ENCODE data around the gene ZNF254.
"Not testable (repeated sequence)": the region's sequence is repeated elsewhere in the genome, so short reads cannot be mapped to it uniquely, and the experiment has no call there.

Gene ZNF254

DNA sequence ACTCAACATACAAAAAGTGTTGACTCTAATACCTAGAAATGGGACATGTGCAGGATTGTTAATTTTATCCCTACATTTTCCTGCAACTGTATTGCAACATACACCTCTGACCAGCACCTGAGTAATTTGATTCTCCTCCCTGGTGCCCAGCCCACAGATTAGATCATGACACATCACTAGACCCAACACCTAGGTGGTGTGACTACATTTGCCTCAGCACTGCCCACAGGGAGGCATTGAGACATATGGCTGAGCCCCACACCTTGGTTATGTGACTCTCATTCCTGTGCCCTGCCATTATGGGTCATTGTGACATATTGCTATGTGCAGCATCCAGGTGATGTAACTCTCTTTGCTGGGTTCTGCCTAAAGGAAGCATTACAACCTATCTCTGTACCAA lies 13.2 kb upstream of the ZNF254 start:
- DNase-seq, result no peak

DNA sequence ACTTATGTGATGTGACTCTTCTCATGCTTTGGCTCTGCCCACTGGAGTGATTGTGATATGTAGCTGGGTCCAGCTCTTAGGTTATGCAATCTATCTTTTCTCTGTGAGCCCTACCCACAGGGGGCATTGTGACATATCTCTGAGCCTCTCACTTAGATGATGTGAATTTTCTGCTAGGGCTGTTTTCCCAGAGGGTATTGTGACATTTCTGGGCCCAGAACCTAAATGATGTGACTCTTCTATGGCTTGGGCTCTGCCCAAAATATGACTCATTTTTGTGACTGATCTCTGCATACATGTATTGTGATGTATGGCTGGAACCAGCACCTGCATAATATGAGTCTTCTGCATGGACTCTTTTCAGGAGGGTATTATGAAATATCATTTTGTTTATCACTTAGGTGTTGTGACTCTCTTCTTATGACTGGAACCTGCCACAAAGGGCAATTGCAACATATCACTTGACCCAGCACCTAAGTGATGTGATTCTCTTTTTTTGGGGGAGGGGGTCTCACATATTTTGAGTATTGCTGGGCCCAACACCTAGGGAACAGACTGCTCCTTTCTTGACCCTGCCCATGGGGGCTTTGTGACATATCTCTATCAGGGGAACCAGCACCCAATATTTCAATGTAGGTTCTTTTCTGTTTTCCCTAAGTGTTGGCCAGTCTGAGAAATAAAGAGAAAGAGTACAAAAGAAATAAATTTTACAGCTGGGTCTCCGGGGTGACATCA lies 12.1 kb upstream of the ZNF254 start:
- DNase-seq, result no peak

DNA sequence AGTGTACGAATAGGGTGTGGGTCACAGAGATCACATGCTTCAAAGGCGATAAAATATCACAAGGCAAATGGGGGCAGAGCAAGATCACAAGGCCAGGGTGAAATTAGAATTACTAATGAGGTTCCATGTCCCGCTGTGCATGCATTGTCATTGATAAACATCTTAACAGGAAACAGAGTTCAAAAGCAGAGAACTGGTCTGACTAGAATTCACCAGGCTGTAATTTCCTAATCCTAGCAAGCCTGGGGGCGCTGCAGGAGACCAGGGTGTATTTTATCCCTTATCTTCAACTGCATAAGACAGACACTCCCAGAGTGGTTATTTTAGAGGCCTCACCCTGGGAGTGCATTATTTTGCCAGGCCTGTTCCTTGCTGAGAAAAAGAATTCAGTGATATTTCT lies 11.5 kb upstream of the ZNF254 start:
- DNase-seq, result not testable (repeated sequence)

DNA sequence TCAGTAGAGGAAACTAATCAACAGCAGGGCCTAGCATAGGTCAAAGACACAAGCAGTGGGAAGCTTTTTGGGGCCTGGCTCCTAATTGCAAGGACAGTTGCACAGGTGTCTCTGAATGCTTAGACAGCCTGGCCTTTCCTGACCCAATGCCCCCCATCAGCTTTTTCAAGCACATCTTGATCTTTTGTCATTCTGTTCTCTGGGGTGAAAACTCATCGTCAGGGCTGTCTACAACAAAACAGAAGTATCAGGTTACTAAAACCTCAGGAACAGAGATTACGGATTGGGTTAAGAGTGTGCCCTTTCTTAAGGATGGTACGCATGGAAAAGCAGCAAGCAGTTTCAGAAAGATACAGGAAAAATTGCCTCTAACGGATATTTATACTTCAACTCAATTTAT lies 8.3 kb upstream of the ZNF254 start:
- DNase-seq, result no peak

DNA sequence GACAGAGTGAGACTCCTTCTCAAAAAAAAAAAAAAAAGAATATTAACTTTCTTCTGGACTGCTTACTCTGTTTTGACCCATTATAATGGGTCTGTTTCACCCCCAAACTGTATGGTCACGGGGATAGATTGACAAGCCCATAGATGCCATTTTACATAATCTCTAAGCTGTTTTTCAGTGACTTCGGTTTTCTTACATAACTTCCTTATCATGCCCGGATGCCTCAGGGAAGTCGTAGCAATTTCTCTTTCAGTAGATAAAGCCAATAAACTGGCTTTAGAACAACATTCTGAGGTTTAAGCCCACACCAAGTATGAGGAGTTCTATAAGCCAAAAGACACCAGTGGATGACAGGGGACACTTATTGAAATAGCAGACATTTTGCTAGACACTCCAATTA lies 5.9 kb upstream of the ZNF254 start:
- no peak for DNase-seq

DNA sequence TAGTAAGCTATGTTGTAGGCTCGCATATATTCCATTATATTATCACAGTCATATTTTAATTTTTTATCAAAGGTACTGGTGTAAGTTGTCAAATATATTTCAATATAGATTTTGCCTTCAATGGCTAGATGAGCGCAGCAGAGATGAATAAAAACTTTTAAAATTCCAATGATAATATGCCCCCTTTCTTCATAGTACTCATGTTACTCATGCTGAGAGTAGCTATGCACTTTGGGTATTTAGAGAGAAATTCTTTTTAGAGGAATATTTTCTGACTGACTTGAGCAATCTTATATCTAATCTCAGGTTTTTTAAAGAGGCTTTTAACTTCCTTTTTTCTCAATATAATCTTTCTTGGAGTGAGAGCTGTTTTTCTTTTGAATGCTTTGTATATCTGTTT lies 11.4 kb downstream of the ZNF254 start:
- DNase-seq, result no peak

DNA sequence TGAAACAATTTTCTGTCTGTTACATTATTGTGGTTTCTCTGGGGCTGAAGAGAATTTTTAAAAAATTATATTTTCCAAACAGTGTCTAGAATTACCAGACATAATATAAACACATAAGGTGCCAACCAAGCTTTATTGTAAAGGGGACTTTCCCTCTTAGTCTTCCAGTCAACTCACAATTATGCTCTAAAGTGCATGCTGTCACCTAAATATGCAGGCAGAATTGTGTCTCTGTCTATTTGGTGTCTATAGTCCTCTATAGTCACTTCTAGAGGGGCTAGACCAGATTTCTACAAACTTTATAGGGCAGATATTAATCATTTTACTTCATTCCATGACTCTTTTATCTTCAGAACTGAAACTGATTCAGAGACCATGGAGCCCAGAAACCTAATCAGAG lies 12.8 kb downstream of the ZNF254 start:
- no peak for DNase-seq

DNA sequence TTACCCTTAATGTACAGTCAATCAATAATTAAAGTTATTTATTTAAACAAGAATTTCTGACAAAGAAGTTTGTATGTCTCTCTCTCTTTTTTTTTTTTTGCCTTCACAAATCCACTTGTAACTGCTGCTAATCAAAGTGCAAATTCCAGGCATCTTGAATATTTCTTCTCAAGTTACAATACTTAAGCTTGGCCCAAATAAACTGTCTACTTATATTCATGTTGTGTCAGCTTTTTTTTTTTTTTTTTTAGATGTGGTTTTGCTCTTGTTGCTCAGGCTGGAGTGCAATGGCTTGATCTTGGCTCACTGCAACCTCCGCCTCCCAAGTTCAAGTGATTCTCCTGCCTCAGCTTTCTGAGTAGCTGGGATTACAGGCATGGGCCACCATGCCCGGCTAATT lies 13.6 kb downstream of the ZNF254 start:
- DNase-seq, result not testable (repeated sequence)

DNA sequence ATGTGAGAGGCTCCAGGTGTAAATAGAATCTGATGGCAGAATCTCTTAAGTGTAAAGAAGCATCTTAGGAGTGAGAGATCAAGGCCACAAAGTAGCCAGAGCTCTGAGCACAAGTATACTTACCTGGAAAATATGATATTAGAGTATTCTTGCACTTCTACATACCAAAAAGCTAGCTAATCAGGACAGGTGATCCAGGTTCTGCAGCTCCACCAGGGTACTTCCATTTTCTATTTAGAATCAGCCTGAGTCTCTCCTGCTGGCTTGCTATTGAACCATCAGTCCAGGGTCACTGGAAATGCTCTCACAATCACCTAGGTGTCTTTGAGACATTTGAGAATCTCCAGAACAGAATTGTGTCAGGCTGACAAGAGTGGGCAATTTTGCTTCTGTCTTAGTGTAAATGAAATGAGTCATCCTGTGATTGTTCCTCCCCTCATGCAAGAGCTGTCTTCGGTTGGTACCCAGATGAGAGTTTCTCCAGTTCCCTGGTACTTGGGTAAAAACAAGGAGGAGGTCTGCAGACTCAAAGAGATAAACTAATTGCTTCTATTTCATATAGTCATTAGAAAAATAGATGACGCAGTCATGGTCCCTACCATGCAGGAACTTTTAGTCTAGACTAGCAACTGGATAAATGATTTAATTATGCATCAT lies 14.6 kb downstream of the ZNF254 start:
- no peak for DNase-seq

DNA sequence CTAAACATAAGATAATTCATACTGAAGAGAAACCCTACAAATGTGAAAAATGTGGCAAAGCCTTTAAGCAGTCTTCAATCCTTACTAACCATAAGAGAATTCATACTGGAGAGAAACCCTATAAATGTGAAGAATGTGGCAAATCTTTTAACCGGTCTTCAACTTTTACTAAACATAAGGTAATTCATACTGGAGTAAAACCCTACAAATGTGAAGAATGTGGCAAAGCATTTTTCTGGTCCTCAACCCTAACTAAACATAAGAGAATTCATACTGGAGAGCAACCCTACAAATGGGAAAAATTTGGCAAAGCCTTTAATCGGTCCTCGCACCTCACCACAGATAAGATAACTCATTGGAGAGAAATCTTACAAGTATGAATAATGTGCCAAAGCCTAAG lies 40.6 kb downstream of the ZNF254 start:
- no peak for DNase-seq

DNA sequence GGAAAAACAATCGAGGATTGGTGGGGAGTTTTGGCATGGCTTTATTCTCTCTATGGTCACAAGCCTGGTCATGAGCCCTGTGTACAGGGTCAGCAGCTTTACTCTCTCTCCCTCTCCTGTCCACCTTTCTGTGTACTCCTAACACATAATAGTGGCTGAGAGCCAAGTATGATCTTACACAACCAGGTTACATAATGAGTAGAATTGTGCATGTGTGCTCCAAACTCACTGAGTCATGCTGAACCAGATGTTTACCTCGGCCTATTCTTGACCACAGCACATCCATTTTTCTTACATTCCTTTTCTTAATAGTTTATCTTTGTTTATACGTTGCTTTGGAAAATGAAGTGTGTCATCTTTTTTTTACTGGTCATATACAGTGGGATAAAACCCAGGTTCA lies 53.1 kb downstream of the ZNF254 start:
- no peak for DNase-seq

DNA sequence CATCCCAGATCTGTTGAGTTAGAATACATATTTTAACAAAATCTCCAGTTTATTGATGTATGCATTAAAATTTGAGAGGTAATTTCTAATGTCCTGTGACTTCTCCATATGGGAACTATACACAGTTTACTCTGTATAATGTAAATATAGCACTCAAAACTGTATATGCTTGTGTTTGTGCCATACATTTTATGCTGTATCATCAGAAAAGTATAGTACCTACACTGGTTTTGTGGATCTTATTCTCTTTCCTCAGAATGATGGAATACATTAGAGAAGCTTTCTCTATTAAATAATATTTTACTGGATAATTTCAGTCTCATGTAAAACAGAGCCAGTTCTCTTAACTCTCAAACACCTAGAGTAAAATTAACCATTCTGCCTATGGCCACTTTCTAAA lies 53.6 kb downstream of the ZNF254 start:
- no peak for DNase-seq

DNA sequence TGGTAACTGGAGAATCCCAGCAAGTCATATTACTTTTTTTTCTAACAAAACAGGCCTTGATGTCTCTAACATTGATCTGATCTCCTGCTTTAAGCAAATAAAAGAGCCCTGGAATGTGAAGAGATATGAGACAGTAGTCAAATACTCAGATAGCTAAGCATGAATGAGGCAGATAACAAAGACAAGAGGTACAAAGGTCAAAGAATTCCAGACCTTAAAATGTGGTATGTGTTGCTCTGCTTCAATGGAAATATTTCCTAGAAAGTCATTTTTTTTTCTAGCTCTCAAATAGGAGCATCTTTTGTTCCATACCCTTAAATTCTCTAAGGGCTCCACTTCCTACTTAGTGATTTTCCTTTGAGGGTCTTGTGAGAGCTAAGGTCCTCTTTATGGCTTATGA lies 54.6 kb downstream of the ZNF254 start:
- no peak for DNase-seq

DNA sequence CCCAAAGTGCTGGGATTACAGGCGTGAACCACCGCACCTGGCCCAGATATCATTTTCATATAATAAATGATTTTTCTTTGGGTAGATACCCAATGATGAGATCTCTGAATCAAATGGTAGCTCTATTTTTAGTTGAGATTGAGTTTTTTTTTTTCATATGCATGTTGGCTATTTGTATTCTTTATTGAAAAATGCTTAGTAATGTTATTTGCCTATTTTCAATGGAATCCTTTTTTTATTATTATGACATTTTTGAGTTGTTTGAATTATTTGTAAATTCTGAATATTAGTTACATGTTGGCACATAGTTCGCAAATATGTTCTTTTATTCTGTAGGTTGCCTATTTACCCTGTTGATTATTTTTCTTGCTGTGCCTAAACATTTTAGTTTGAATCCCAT lies 55.8 kb downstream of the ZNF254 start:
- DNase-seq, result no peak

DNA sequence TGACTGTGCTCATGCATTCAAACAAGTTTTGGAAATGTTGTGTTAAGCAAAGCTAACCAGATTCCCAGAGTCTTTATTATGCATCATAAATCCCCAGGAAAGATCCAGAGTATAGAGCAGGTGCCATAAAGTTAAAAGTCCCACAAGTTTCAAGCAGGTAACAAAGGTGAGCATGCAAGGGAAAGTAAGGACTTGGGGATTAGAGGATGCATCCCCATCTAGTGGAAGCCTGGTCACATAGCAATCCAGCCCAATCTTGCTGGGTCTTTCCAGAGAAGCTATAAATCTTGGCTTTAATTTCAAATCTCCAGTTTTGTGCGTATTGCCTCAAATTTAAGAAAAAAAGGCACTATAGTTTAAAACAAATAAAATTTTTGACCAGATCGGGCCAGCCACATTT lies 72.7 kb downstream of the ZNF254 start:
- no peak for DNase-seq

DNA sequence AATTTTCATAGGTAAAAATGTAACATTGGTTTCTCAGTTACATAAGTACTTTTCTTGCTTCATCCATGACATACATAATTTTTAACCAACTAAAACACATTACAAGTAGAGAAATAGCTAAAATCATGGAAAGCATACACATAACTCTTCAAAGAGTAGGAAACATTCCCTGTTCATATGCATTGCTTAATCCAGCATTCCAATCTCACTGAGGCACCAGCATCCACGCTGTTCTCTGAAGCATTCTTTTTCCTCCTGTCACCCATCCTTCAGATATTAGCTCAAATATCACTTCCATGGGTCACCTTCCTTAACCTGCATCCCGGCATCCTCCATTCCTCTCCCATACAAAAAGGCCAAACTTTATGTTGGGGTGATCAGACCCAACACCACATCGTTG lies 79.1 kb downstream of the ZNF254 start:
- DNase-seq, result no peak

DNA sequence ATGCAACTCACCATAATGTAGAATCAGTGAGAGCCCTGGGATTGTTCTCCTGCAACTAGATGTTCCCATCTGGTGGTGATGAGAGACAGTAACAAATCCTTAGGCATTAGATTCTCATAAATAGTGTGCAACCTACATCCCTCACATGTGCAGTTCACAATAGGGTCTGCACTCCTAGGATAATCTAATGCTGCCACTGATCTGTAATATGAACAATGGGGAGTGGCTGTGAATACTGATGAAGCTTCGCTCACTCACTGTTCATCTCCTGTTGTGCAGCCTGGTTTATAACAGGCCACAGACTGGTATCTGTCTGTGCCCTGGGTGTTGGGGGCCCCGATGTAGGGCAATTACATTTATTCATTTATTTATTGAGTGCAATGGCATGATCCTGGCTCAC lies 86.9 kb downstream of the ZNF254 start:
- DNase-seq, result no peak

DNA sequence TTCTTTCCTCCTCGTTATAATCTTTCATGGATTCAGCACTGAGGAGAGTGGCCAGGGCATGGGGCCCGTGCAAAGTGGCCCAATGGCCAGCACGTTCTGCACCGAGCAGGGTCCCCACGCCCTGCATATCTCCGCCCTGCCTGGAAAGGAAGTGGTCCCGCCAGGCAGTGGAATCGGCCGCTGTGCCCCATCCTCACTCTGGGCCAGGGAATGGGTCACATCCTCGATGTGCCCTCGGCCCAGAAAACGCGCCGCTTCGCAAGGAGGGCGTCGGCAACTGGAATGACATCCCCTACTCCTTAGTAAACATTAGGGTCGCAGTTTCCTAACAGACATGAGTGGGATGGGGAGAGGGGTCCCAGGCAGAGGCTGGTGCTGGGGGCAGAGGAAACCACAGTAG lies 90.7 kb downstream of the ZNF254 start:
- DNase-seq, result no peak

DNA sequence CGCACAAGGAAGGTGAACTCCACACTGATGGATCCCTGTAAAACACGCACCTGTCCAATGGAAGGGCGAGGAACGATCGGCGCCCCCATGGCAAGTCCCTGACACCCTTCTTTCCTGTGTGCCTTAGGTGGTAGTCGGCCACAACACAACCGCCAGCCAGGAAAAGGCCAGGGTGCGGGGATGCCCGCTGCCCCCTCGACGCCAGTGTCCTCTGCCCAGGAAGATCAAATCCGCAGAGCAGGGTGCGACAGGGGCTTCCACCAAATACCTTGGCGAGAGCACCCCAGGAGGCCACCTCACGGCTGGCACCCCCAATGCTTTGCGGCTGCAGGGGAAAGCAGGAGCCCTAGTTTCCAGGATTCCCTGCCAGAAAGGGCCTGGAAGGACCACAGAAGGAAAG lies 91.2 kb downstream of the ZNF254 start:
- no peak for DNase-seq

All from NK-92 treated with Interleukin-12 subunit alpha and Interleukin-12 subunit beta, amount 100 ng/mL, for 24 hours (cell line).